ENCODE results near the gene ERCC2.

DNA sequence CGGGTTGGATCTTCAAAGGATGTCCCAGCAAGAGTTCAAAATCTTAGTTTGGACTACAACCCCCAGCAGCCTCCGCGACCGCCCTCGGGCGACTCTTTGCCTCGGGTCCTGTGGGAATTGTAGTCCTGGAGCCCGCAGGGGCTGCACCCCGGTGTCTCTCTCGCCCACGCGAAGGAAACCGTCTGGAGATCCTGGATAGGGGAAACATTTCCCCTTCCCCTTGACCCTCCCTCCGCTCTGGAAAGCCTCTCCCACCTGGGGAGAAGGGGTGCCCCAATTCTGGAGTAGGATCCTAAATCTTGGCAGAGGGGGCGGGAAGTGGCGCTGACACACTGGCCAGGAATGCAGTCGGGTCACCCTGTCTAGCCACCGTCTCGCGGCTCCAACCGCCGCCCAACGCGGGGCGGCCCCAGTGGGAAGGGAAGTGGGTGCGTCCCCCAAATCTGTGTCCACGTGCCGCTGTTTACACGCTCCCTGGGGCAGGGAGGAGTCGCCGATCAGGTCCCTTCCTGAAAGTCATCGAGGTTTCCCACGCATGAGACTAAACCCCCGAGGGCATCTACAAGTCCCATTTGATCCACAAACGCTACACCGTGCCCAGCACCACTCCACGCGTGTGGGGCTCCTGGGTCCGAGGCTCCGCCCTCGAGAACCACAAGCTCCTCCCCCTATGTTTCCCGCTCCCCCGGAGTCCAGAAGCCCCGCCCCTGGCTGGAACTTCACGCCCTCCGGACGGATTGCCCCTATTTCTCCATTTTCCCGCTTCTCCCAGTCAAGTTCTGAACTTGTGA lies 35.3 kb upstream of the ERCC2 start:
- TF ChIP-seq, protein P1, sequence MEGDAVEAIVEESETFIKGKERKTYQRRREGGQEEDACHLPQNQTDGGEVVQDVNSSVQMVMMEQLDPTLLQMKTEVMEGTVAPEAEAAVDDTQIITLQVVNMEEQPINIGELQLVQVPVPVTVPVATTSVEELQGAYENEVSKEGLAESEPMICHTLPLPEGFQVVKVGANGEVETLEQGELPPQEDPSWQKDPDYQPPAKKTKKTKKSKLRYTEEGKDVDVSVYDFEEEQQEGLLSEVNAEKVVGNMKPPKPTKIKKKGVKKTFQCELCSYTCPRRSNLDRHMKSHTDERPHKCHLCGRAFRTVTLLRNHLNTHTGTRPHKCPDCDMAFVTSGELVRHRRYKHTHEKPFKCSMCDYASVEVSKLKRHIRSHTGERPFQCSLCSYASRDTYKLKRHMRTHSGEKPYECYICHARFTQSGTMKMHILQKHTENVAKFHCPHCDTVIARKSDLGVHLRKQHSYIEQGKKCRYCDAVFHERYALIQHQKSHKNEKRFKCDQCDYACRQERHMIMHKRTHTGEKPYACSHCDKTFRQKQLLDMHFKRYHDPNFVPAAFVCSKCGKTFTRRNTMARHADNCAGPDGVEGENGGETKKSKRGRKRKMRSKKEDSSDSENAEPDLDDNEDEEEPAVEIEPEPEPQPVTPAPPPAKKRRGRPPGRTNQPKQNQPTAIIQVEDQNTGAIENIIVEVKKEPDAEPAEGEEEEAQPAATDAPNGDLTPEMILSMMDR (IDR thresholded peaks at IDR 0.05): no peak
- no peak for TF ChIP-seq POLR2A (IDR thresholded peaks at IDR 0.05)

Measured in testis (tissue), 2 donors.